Activated CD4-positive, alpha-beta memory T cell treated with anti-CD3 and anti-CD28 coated beads for 36 hours (primary cell): Measurements from ENCODE around the gene BOLA3. TPM values are rescaled to one million over a fixed set of nuclear protein-coding genes. Genes with fewer than 3 reads are reported as not detected.
"Not testable (repeated sequence)": the region's sequence is repeated elsewhere in the genome, so short reads cannot be mapped to it uniquely, and the experiment has no call there.

ENCODE experiments used
- CTCF ChIA-PET: fragments of 350-600 bp; sonication (Branson Sonifier 250); formaldehyde crosslinking; loops from one replicate; lab custom pipeline; 2021; ENCODE audit warnings: antibody characterized with exemption, inconsistent platforms; lab: Charles Lee
- POLR2A ChIA-PET: fragments of 350-600 bp; sonication (Branson Sonifier 250); formaldehyde crosslinking; loops from one replicate; lab custom pipeline; 2021; ENCODE audit warnings: antibody characterized with exemption; lab: Charles Lee
- DNase-seq: peaks from one replicate; pipeline ENCODE4 v3.0.0-alpha.2; 2020
- H3K27ac Mint-ChIP-seq: one replicate; pipeline ENCODE4 v1.8.0; 2021; ENCODE audit warnings: mixed read lengths
- H3K27me3 Mint-ChIP-seq: one replicate; pipeline ENCODE4 v1.8.0; 2021; ENCODE audit warnings: mixed read lengths
- H3K36me3 Mint-ChIP-seq: one replicate; pipeline ENCODE4 v1.8.0; 2021; ENCODE audit warnings: mixed read lengths
- H3K4me1 Mint-ChIP-seq: one replicate; pipeline ENCODE4 v1.8.0; 2021; ENCODE audit warnings: low read depth, mixed read lengths
- H3K4me3 Mint-ChIP-seq: one replicate; pipeline ENCODE4 v1.8.0; 2021; ENCODE audit warnings: mild to moderate bottlenecking, mixed read lengths
- H3K9me3 Mint-ChIP-seq: one replicate; pipeline ENCODE4 v1.8.0; 2021; ENCODE audit warnings: mixed read lengths
- intact Hi-C: fragments of 100-400 bp; cut with micrococcal nuclease; formaldehyde crosslinking; loops from one replicate; pipeline ENCODE4 v1.15.1; 2023
- total RNA-seq, 2 experiments: library from RNA; stranded (reverse); gene quantifications; one replicate each; pipeline ENCODE4 v1.2.3, GENCODE V29; 2021

BOLA3 gene, protein sequence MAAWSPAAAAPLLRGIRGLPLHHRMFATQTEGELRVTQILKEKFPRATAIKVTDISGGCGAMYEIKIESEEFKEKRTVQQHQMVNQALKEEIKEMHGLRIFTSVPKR
- 10 to 100 TPM; 97.2 to 99.8 TPM for total RNA-seq

GRCh38 chr2:74147727-74148456, at the start of gene BOLA3:
Gene BOLA3, minus strand, starts transcription at chr2:74147912. Its CDS starts 38 bp downstream, at chr2:74147874.
- Mint-ChIP-seq H3K4me3 (no peak within 1 kb of the TSS), H3K27ac (no peak within 1 kb of the TSS), H3K9me3 (no peaks in the 10 kb centered on the region), H3K27me3 (no peaks in the 10 kb centered on the region), H3K4me1 (peaks cover 4% of the 10 kb centered on the region), H3K36me3 (no peaks in the 10 kb centered on the region)
- peak; percentile 92 for DNase-seq
- ChIA-PET CTCF (interaction anchor here (0.6 to 8.9 kb wide), 20 partner anchors 15 to 1447 kb away, joined by 3 to 100 read pairs (median 4); partner anchors contain the start of genes MOB1A, MTHFD2 and STAMBP), POLR2A (interaction anchor here (0.6 to 2.9 kb wide), 10 partner anchors 24 to 321 kb away, joined by 3 to 22 read pairs (median 4); partner anchors contain the start of genes MOB1A, MTHFD2 and STAMBP)
- intact Hi-C loops: loop anchor here (1.0 to 2.0 kb wide), 7 partner anchors 28 to 319 kb away; partner anchors contain the start of genes DGUOK, MOB1A and MTHFD2

- Mint-ChIP-seq H3K9me3 (no peaks in the 10 kb centered on the region), H3K27me3 (peaks cover 2% of the 10 kb centered on the region), H3K36me3 (peaks cover 32% of the 10 kb centered on the region), H3K4me1 (peaks cover 25% of the 10 kb centered on the region), H3K4me3 (no peak overlapping the region), H3K27ac (no peak overlapping the region)
- intact Hi-C loops: no loop called here
- no peak for DNase-seq
- ChIA-PET POLR2A (interaction anchor here (6.4 kb wide), 1 partner anchor 17 kb away, joined by 124 read pairs; the partner anchor contains the start of gene MOB1A), CTCF (interaction anchor here (1.3 to 5.1 kb wide), 2 partner anchors 18 to 25 kb away, joined by 3 to 42 read pairs; partner anchors contain the start of gene MOB1A)
Measured at GRCh38 chr2:74197049-74197448, 49.3 kb upstream of the BOLA3 start.

DNA sequence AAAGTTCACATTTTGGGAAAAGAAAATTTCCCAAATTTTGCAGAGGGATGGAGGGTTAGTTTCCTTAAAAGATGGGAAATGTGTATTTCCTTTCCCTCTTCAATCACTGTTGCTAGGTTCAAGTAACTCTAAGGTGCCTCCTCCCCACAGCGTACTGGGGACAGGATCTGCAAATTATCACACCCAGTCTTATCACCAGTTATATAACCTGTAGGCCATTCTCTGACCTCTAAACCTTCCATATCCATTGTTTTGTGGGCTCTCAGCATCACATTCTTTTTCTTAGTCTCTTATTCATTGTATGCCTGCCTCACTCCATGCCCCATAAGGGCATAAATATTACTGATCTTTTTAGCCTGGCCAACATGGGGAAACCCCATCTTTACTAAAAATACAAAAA, 47.1 kb upstream of the BOLA3 start:
- POLR2A ChIA-PET: no interaction called here

DNA sequence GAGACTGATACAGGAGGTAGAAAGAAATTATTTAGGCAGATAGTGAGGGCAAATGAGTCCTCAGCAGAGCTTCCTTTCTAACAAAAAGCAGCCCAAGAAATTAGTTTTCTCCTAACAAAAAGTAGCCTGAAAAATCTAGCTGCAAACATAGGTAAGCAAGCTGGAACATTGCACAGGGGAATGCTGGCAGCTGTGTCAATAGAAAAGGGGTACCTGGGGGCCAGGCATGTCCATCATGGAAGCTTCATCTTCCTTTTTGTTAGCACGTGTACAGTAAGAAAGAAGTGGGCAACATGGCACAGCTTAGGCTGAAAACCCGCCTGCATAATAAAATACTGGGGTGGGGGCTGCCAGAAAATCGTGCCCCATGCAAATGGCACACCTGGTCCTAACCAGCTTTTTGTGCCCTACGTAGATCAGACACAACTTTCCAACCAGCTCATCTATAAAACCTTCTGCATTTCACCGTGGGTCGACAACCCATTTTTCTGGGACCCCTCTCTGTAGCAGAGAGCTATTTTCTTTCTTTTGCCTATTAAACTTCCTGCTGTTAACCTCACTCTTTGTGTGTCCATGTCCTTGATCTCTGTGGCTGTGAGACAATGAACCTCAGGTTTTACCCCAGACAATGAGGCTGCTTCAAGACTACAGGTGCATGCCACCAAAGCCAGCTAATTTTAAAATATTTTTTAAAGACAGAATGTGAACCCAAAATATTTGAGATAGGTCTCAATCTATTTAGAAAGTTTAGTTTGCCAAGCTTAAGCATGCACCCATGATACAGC, 44.1 kb upstream of the BOLA3 start:
- ChIA-PET POLR2A (interaction anchor here (0.5 to 2.6 kb wide), 3 partner anchors 13 to 38 kb away, joined by 3 to 13 read pairs (median 4); partner anchors contain the start of gene MOB1A), CTCF (interaction anchor here (1.0 to 1.7 kb wide), 4 partner anchors 13 to 367 kb away, joined by 3 to 12 read pairs (median 3); partner anchors contain the start of genes BOLA3 and MOB1A)
- intact Hi-C loops: no loop called here
- no peaks in the 10 kb centered on the region for H3K36me3 Mint-ChIP-seq
- H3K27ac Mint-ChIP-seq: no peak overlapping the region
- peaks cover 2% of the 10 kb centered on the region for H3K27me3 Mint-ChIP-seq
- DNase-seq: no peak
- no peaks in the 10 kb centered on the region for H3K4me1 Mint-ChIP-seq
- H3K9me3 Mint-ChIP-seq: no peaks in the 10 kb centered on the region
- H3K4me3 Mint-ChIP-seq: no peak overlapping the region

More for the DNA sequence above, 47.1 kb upstream of the BOLA3 start:
- Mint-ChIP-seq H3K27me3 (peaks cover 4% of the 10 kb centered on the region), H3K36me3 (peaks cover 12% of the 10 kb centered on the region), H3K4me3 (no peak overlapping the region), H3K4me1 (peaks cover 12% of the 10 kb centered on the region), H3K27ac (no peak overlapping the region), H3K9me3 (no peaks in the 10 kb centered on the region)
- DNase-seq: no peak
- CTCF ChIA-PET: no interaction called here
- intact Hi-C loops: no loop called here

DNA sequence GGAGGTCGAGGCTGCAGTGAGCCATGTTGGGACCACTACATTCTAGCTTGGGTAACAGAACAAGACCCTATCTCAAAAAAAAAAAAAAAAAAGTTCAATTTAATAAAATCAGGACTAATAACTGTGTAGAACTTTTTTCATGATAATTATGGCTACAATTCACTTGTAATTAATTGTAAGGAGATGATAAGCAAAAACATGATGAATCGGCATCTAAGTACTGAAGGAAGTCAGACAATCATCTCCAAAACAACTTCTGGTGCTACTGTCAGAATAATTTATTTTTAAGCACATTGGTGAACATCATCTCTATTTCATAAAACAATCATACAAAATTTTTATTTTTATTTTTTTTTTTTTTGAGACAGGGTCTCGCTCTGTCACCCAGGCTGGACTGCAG, 41.0 kb upstream of the BOLA3 start:
- CTCF ChIA-PET: interaction anchor here (1.4 kb wide), 1 partner anchor 10 kb away, joined by 5 read pairs; the partner anchor contains the start of gene MOB1A
- H3K4me3 Mint-ChIP-seq: no peak overlapping the region
- H3K27ac Mint-ChIP-seq: no peak overlapping the region
- H3K9me3 Mint-ChIP-seq: no peaks in the 10 kb centered on the region
- H3K4me1 Mint-ChIP-seq: peaks cover 8% of the 10 kb centered on the region
- H3K27me3 Mint-ChIP-seq: peaks cover 2% of the 10 kb centered on the region
- H3K36me3 Mint-ChIP-seq: no peaks in the 10 kb centered on the region
- POLR2A ChIA-PET: interaction anchor here (1.1 kb wide), 1 partner anchor 10 kb away, joined by 4 read pairs; the partner anchor contains the start of gene MTHFD2
- intact Hi-C loops: no loop called here
- DNase-seq: no peak

DNA sequence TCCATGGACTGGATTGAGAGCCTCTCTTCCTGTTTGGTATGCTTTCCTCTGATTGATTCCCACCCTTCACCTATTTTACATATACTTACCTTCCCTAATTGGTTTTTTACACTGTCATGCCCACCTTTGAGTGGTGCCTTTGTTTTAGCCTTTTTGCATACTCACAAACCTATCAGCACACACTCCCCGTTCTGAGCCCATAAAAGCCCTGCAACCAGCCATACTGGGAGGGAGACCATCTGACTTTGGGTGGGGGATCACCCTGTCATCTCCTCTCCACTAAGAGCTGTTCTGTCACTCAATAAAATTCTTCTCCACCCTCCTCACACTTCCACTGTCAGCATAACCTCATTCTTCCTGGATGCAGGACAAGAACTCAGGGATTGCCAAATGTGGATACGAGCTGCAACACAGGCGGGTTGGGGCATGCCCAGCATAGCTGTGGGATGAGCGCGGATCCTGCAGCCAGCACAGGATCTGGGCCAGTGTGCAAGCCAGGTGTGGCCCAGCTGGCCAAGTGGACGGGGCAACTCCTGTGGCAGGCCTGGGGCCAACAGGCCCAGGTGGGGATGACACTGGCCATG, 40.4 kb upstream of the BOLA3 start:
- DNase-seq: no peak
- Mint-ChIP-seq H3K4me3 (no peak overlapping the region), H3K9me3 (no peaks in the 10 kb centered on the region), H3K4me1 (peaks cover 8% of the 10 kb centered on the region), H3K36me3 (no peaks in the 10 kb centered on the region), H3K27ac (no peak overlapping the region), H3K27me3 (peaks cover 2% of the 10 kb centered on the region)
- intact Hi-C loops: no loop called here
- CTCF ChIA-PET: interaction anchor here (1.4 kb wide), 1 partner anchor 9 kb away, joined by 5 read pairs; the partner anchor contains the start of gene MOB1A
- POLR2A ChIA-PET: interaction anchor here (1.1 kb wide), 1 partner anchor 11 kb away, joined by 4 read pairs; the partner anchor contains the start of gene MTHFD2

GRCh38 chr2:74186706-74187105, 39.0 kb upstream of the BOLA3 start:
- intact Hi-C loops: loop anchor here (1.0 kb wide), 1 partner anchor 12 kb away; the partner anchor contains the start of gene MTHFD2
- not testable (repeated sequence) for H3K36me3 Mint-ChIP-seq

DNA sequence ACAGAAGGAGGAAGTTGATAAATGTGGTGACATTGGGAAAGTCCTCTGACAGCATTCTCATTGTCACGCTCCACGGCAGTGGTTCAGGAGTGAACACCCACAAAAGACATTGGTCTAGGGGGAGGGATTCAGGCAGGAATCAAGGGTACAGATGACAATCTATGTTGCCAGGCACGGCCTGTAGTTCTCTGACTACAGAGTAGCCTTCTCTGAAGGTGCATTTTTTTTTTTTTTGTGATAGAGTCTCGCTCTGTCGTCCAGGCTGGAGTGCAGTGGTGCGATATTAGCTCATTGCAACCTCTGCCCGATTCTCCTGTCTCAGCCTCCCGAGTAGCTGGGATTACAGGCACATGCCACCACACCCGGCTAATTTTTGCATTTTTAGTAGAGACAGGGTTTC, 38.3 kb upstream of the BOLA3 start:
- Mint-ChIP-seq H3K9me3 (no peaks in the 10 kb centered on the region), H3K27ac (peak overlapping the region; percentile 78), H3K36me3 (no peaks in the 10 kb centered on the region), H3K27me3 (peaks cover under 1% of the 10 kb centered on the region), H3K4me1 (peaks cover 16% of the 10 kb centered on the region), H3K4me3 (no peak overlapping the region)
- POLR2A ChIA-PET: no interaction called here
- intact Hi-C loops: loop anchor here (1.0 kb wide), 1 partner anchor 12 kb away; the partner anchor contains the start of gene MTHFD2
- CTCF ChIA-PET: no interaction called here
- DNase-seq: peak; percentile 77

More at GRCh38 chr2:74186706-74187105, 39.0 kb upstream of the BOLA3 start:
- CTCF ChIA-PET, DNase-seq, H3K27me3 Mint-ChIP-seq, H3K9me3 Mint-ChIP-seq, H3K4me3 Mint-ChIP-seq, POLR2A ChIA-PET: not testable (repeated sequence)
- peaks cover 12% of the 10 kb centered on the region for H3K4me1 Mint-ChIP-seq
- H3K27ac Mint-ChIP-seq: peak overlapping the region; percentile 78

DNA sequence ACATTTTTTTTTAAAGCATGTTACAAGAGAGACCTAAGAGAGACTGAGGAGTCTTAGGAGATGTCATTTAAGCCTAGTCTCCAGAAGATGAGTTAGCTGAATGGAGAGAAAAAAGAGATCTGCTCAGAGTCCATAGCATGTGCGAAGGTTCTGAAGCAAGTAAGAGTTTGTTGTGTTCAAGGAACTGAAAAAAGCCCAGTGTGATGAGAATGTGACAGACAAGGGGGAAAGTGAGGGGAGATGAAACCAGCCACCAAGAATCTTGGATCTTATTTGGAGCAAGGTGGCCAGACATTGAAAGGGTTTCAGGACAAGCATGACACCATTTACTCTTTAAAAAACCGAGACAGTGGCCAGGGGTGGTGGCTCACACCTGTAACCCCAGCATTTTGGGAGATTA, 36.2 kb upstream of the BOLA3 start:
- POLR2A ChIA-PET: interaction anchor here (1.7 kb wide), 1 partner anchor 15 kb away, joined by 7 read pairs; the partner anchor contains the start of gene MTHFD2

GRCh38 chr2:74181739-74182138, 34.0 kb upstream of the BOLA3 start:
- H3K4me3 Mint-ChIP-seq: peak overlapping the region; percentile 36
- no peaks in the 10 kb centered on the region for H3K27me3 Mint-ChIP-seq
- peaks cover 6% of the 10 kb centered on the region for H3K36me3 Mint-ChIP-seq
- ChIA-PET POLR2A (interaction anchor here (1.2 to 5.6 kb wide), 2 partner anchors 17 to 25 kb away, joined by 3 to 124 read pairs; partner anchors contain the start of gene MTHFD2), CTCF (interaction anchor here (0.7 to 1.0 kb wide), 2 partner anchors 24 to 361 kb away, joined by 3 read pairs; no protein-coding TSS in a partner anchor)
- H3K27ac Mint-ChIP-seq: peak overlapping the region; percentile 74
- intact Hi-C loops: no loop called here
- DNase-seq: peak; percentile 29
- peaks cover 29% of the 10 kb centered on the region for H3K4me1 Mint-ChIP-seq
- H3K9me3 Mint-ChIP-seq: no peaks in the 10 kb centered on the region

More for the DNA sequence above, 36.2 kb upstream of the BOLA3 start:
- Mint-ChIP-seq H3K36me3 (no peaks in the 10 kb centered on the region), H3K9me3 (no peaks in the 10 kb centered on the region), H3K27me3 (no peaks in the 10 kb centered on the region), H3K27ac (no peak overlapping the region), H3K4me3 (no peak overlapping the region), H3K4me1 (peaks cover 22% of the 10 kb centered on the region)
- intact Hi-C loops: no loop called here
- CTCF ChIA-PET: no interaction called here
- no peak for DNase-seq
